Activated CD8-positive, alpha-beta memory T cell treated with anti-CD3 and anti-CD28 coated beads for 4 hours (primary cell): ENCODE measurements around the gene SLC12A1.
"Not testable (repeated sequence)": the region's sequence is repeated elsewhere in the genome, so short reads cannot be mapped to it uniquely, and the experiment has no call there.

Experiments
- DNase-seq, 2 donors: peaks; one replicate each; pipeline ENCODE4 v3.0.0-alpha.2; 2020; ENCODE audit warnings: low read depth in 2 of 2

Gene SLC12A1

GRCh38 chr15:48307586-48307985 lies 101.5 kb downstream of the SLC12A1 start:
- no peak for DNase-seq

GRCh38 chr15:48309740-48310139 lies 103.6 kb downstream of the SLC12A1 start:
- no peak for DNase-seq

- no peak for DNase-seq
Measured at GRCh38 chr15:48313216-48313615, 107.1 kb downstream of the SLC12A1 start.

GRCh38 chr15:48315041-48315440 lies 108.9 kb downstream of the SLC12A1 start:
- DNase-seq = no peak

GRCh38 chr15:48317221-48317620 lies 111.1 kb downstream of the SLC12A1 start:
- no peak for DNase-seq

- DNase-seq = no peak
Measured at GRCh38 chr15:48318131-48318530, 112.0 kb downstream of the SLC12A1 start.

- no peak for DNase-seq
Measured at GRCh38 chr15:48323294-48323693, 117.2 kb downstream of the SLC12A1 start.

GRCh38 chr15:48324949-48325348 lies 118.8 kb downstream of the SLC12A1 start:
- DNase-seq = no peak

GRCh38 chr15:48325400-48325799 lies 119.3 kb downstream of the SLC12A1 start:
- no peak for DNase-seq

GRCh38 chr15:48326180-48326579 lies 120.1 kb downstream of the SLC12A1 start:
- DNase-seq = not testable (repeated sequence)

GRCh38 chr15:48330105-48330785 lies 124.1 kb downstream of the SLC12A1 start:
- no peak for DNase-seq

GRCh38 chr15:48330855-48331795 lies 125.0 kb downstream of the SLC12A1 start, which contains the start of gene DUT:
Gene DUT, plus strand, starts transcription at chr15:48331429. Its CDS starts 87 bp downstream, at chr15:48331516.
- DNase-seq = peak; percentile 41 to 55

- peak; percentile 42 to 50 for DNase-seq
Measured at GRCh38 chr15:48331796-48332641, 125.9 kb downstream of the SLC12A1 start.

- DNase-seq = no peak
Measured at GRCh38 chr15:48332642-48333034, 126.5 kb downstream of the SLC12A1 start.

GRCh38 chr15:48333540-48333939 lies 127.4 kb downstream of the SLC12A1 start:
- DNase-seq = no peak

GRCh38 chr15:48334260-48334659 lies 128.2 kb downstream of the SLC12A1 start:
- DNase-seq = no peak

GRCh38 chr15:48336940-48337339 lies 130.8 kb downstream of the SLC12A1 start:
- DNase-seq = no peak

- no peak for DNase-seq
Measured at GRCh38 chr15:48337607-48338006, 131.5 kb downstream of the SLC12A1 start.

GRCh38 chr15:48340111-48340510 lies 134.0 kb downstream of the SLC12A1 start:
- DNase-seq = no peak

GRCh38 chr15:48343865-48344264 lies 137.8 kb downstream of the SLC12A1 start:
- no peak for DNase-seq

- DNase-seq = no peak
Measured at GRCh38 chr15:48345516-48345915, 139.4 kb downstream of the SLC12A1 start.
